Caco-2 (cell line): ENCODE data around the gene DNAH8. TPM values are rescaled to one million over a fixed set of nuclear protein-coding genes. Genes with fewer than 3 reads are reported as not detected.
A peak's percentile ranks its signal among the peaks of the same experiment; 100 is the strongest.

Experiments
- BruUV-seq: library from RNA; stranded (reverse); fragments of 400-500 nt; replicated peaks from 2 replicates; lab custom pipeline; 2021; lab: Mats Ljungman, UMichigan
- CTCF ChIA-PET: fragments of 300-600 bp; sonication (Branson Sonifier 250); formaldehyde crosslinking; loops from one replicate; lab custom pipeline; 2022; ENCODE audit warnings: antibody characterized with exemption; lab: Charles Lee
- POLR2A ChIA-PET: fragments of 300-600 bp; sonication (Branson Sonifier 250); formaldehyde crosslinking; loops from one replicate; lab custom pipeline; 2022; ENCODE audit warnings: antibody characterized with exemption; lab: Charles Lee
- DNase-seq, 2 experiments: peaks; one replicate each; pipeline versions ENCODE4 v3.0.0 to v3.0.0-alpha.2; 2020 to 2022
- H3K27me3 ChIP-seq: replicated peaks from 2 replicates; pipeline ENCODE4 v1.6.0; 2011; ENCODE audit warnings: low read length; ENCODE audit not compliant: control insufficient read depth, insufficient read depth
- H3K36me3 ChIP-seq: 2 replicates; pipeline ENCODE4 v1.5.1; 2011; ENCODE audit warnings: low read length; ENCODE audit not compliant: control insufficient read depth, insufficient read depth
- H3K4me1 ChIP-seq: fragments of 250-450 bp; sonication (Bioruptor Pico); 2 replicates; pipeline ENCODE4 v1.5.1; 2020; ENCODE audit warnings: mild to moderate bottlenecking
- H3K4me3 ChIP-seq: 2 replicates; pipeline ENCODE4 v1.5.1; 2011; ENCODE audit warnings: low read depth, mild to moderate bottlenecking, control low read depth, low read length
- H3K9me3 ChIP-seq: fragments of 250-450 bp; sonication (Bioruptor Pico); 2 replicates; pipeline ENCODE4 v1.5.1; 2020; ENCODE audit warnings: mild to moderate bottlenecking, moderate library complexity
- H3K27ac Mint-ChIP-seq: one replicate; pipeline ENCODE4 v1.8.0; 2022; ENCODE audit warnings: mixed read lengths; ENCODE audit not compliant: unreplicated experiment
- H3K27me3 Mint-ChIP-seq: one replicate; pipeline ENCODE4 v1.8.0; 2022; ENCODE audit warnings: mixed read lengths; ENCODE audit not compliant: insufficient read depth, unreplicated experiment
- H3K36me3 Mint-ChIP-seq: one replicate; pipeline ENCODE4 v1.8.0; 2022; ENCODE audit warnings: mild to moderate bottlenecking, mixed read lengths; ENCODE audit not compliant: insufficient read depth, unreplicated experiment
- H3K4me1 Mint-ChIP-seq: one replicate; pipeline ENCODE4 v1.8.0; 2022; ENCODE audit warnings: low read depth, mixed read lengths; ENCODE audit not compliant: unreplicated experiment
- H3K4me3 Mint-ChIP-seq: one replicate; pipeline ENCODE4 v1.8.0; 2022; ENCODE audit warnings: mild to moderate bottlenecking, moderate library complexity, mixed read lengths; ENCODE audit not compliant: unreplicated experiment
- H3K9me3 Mint-ChIP-seq: one replicate; pipeline ENCODE4 v1.8.0; 2022; ENCODE audit warnings: mixed read lengths; ENCODE audit not compliant: unreplicated experiment
- intact Hi-C: fragments of 100-400 bp; cut with micrococcal nuclease; formaldehyde crosslinking; loops from one replicate; pipeline ENCODE4 v1.10.0; 2022; ENCODE audit not compliant: unreplicated experiment
- total RNA-seq: library from RNA; stranded (reverse); gene quantifications from 2 replicates; pipeline ENCODE4 v1.2.3, GENCODE V29; 2022
- TF ChIP-seq, protein P1 (sequence below), 2 experiments: fragments of 200-600 bp in 1 of 2; IDR thresholded peaks; 1 replicate in 1 of 2; 2 replicates in 1 of 2; pipeline versions ENCODE4 v1.5.1 to v1.8.0; 2011 to 2022; ENCODE audit warnings: antibody characterized with exemption in 1 of 2, control low read depth in 1 of 2, inconsistent platforms in 1 of 2, low read depth in 1 of 2, low read length in 1 of 2, mild to moderate bottlenecking in 1 of 2, moderate library complexity in 1 of 2; ENCODE audit not compliant: insufficient read depth in 1 of 2, severe bottlenecking in 1 of 2, unreplicated experiment in 1 of 2

Gene DNAH8
- total RNA-seq, 1 experiment from 2014 or later, result not detected

DNA sequence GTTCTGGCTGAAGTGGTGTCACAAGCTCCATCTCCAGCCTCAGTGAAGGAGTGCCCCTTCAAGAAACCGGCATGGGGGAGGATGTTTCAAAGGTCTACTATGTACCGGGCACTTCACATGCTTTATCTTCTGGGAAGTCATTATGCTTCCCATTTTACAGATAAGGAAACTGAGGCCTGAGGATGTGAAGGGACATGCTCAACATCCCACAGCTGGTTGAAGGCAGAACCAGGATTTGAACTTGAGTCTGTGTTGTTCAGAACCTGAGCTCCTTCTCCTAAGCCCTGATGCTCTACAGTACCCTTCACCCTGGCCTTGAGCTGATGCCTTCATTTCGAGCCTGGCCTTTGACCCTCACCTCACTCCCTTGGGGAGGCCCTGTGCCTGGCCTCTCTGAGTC is 346.5 kb downstream of the DNAH8 start:
- Histone ChIP-seq H3K4me1 (peaks cover 43% of the 10 kb centered on the region), H3K36me3 (no peaks in the 10 kb centered on the region), H3K9me3 (no peaks in the 10 kb centered on the region), H3K27me3 (no peaks in the 10 kb centered on the region), H3K4me3 (no peak overlapping the region)
- H3K4me3 Mint-ChIP-seq, result no peak overlapping the region
- intact Hi-C loops, result loop anchor here (5.0 kb wide), 1 partner anchor 89 kb away; no protein-coding TSS in a partner anchor
- no TSS peak for BruUV-seq
- ChIA-PET CTCF (interaction anchor here (1.1 kb wide), 1 partner anchor 30 kb away, joined by 3 read pairs; no protein-coding TSS in a partner anchor), POLR2A (interaction anchor here (0.6 kb wide), 1 partner anchor 358 kb away, joined by 6 read pairs; no protein-coding TSS in a partner anchor)
- TF ChIP-seq, protein P1, sequence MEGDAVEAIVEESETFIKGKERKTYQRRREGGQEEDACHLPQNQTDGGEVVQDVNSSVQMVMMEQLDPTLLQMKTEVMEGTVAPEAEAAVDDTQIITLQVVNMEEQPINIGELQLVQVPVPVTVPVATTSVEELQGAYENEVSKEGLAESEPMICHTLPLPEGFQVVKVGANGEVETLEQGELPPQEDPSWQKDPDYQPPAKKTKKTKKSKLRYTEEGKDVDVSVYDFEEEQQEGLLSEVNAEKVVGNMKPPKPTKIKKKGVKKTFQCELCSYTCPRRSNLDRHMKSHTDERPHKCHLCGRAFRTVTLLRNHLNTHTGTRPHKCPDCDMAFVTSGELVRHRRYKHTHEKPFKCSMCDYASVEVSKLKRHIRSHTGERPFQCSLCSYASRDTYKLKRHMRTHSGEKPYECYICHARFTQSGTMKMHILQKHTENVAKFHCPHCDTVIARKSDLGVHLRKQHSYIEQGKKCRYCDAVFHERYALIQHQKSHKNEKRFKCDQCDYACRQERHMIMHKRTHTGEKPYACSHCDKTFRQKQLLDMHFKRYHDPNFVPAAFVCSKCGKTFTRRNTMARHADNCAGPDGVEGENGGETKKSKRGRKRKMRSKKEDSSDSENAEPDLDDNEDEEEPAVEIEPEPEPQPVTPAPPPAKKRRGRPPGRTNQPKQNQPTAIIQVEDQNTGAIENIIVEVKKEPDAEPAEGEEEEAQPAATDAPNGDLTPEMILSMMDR (IDR thresholded peaks at IDR 0.05; ENCODE audit: insufficient read depth in 1 of 2, low read depth in 1 of 2, low read length in 1 of 2, severe bottlenecking in 1 of 2, unreplicated experiment in 1 of 2), result no peak
- no peaks in the 10 kb centered on the region for H3K27me3 Mint-ChIP-seq
- no peaks in the 10 kb centered on the region for H3K9me3 Mint-ChIP-seq
- DNase-seq, result no peak
- H3K27ac Mint-ChIP-seq, result no peak overlapping the region
- no peaks in the 10 kb centered on the region for H3K36me3 Mint-ChIP-seq
- peaks cover 41% of the 10 kb centered on the region for H3K4me1 Mint-ChIP-seq

DNA sequence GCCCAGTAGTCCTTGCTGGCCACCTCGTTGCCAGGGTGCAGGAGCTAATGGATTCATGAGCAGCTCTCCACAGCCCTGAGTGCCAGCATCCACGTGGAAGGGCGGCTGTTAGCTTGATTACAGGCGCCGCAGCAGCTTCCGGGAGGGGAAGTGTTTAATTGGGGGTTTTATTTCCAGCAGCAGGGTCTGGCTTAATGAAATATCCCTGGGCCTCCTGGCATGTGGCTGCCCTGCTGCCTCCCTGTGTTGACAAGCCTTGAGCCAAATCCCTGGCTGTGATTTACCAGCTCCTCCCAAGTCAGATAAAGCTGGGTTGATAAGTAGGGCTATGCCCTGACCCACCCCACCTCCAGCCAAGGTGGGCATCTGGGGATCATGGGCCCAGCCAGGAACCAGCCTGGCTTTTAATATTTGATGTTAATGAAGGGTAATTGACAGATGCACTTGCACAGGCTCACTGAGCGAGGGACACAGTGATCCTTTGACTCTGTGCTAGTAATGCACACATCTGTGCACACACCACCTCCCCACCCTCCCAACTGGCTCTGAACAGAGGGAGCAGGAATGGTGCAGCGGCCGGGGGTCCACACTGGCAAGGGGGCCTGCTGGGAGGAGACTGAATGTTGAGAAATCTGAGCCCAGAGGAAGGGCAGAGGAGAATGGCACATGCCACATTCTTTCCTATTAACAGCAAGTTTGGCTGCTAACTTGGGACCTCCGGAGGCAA is 347.1 kb downstream of the DNAH8 start:
- Histone ChIP-seq H3K4me3 (no peak overlapping the region), H3K27me3 (no peaks in the 10 kb centered on the region), H3K4me1 (peaks cover 43% of the 10 kb centered on the region), H3K36me3 (no peaks in the 10 kb centered on the region), H3K9me3 (no peaks in the 10 kb centered on the region)
- peak overlapping the region; percentile 89 for H3K27ac Mint-ChIP-seq
- H3K27me3 Mint-ChIP-seq, result no peaks in the 10 kb centered on the region
- TF ChIP-seq, protein P1 (IDR thresholded peaks at IDR 0.05; ENCODE audit: insufficient read depth in 1 of 2, low read depth in 1 of 2, low read length in 1 of 2, severe bottlenecking in 1 of 2, unreplicated experiment in 1 of 2), result no peak
- no peaks in the 10 kb centered on the region for H3K36me3 Mint-ChIP-seq
- H3K4me3 Mint-ChIP-seq, result no peak overlapping the region
- peaks cover 41% of the 10 kb centered on the region for H3K4me1 Mint-ChIP-seq
- no peak for DNase-seq
- CTCF ChIA-PET, result interaction anchor here (1.1 kb wide), 1 partner anchor 30 kb away, joined by 3 read pairs; no protein-coding TSS in a partner anchor
- POLR2A ChIA-PET, result interaction anchor here (0.6 kb wide), 3 partner anchors 75 to 414 kb away, joined by 3 to 6 read pairs (median 5); no protein-coding TSS in a partner anchor
- intact Hi-C loops, result loop anchor here (2.0 to 5.0 kb wide), 2 partner anchors 53 to 90 kb away; no protein-coding TSS in a partner anchor
- H3K9me3 Mint-ChIP-seq, result no peaks in the 10 kb centered on the region
- BruUV-seq, result no TSS peak

DNA sequence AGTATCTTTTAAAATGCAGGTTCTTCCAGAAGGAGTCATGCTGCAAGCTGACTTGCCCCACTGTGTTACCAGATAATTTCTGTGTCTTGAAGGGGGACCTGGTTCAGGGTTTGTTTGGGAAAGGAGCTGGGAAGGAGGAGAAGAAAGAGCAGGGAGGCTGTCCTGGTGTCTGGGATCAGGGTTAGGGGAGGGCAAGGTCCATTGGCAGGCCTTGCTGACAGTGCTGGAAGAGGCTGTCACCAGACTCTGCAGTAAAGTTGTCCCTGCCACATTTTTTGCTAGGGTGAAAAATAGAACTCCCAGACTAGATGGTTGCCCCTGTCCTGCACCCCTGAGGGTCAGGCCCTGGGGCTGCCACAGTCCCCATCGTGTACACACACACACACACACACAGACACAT is 348.4 kb downstream of the DNAH8 start:
- DNase-seq, result peak; percentile 67 to 74
- Mint-ChIP-seq H3K36me3 (no peaks in the 10 kb centered on the region), H3K27ac (peak overlapping the region; percentile 89), H3K4me3 (peak overlapping the region; percentile 39), H3K9me3 (no peaks in the 10 kb centered on the region), H3K4me1 (peaks cover 41% of the 10 kb centered on the region), H3K27me3 (no peaks in the 10 kb centered on the region)
- BruUV-seq, result TSS peak; percentile 99
- no peaks in the 10 kb centered on the region for H3K27me3 ChIP-seq
- POLR2A ChIA-PET, result interaction anchor here (0.6 kb wide), 2 partner anchors 25 to 34 kb away, joined by 3 read pairs; no protein-coding TSS in a partner anchor
- TF ChIP-seq, protein P1 (IDR thresholded peaks at IDR 0.05; ENCODE audit: insufficient read depth in 1 of 2, low read depth in 1 of 2, low read length in 1 of 2, severe bottlenecking in 1 of 2, unreplicated experiment in 1 of 2), result no peak
- no peak overlapping the region for H3K4me3 ChIP-seq
- CTCF ChIA-PET, result interaction anchor here (1.0 kb wide), 1 partner anchor 13 kb away, joined by 3 read pairs; no protein-coding TSS in a partner anchor
- H3K4me1 ChIP-seq, result peaks cover 43% of the 10 kb centered on the region
- intact Hi-C loops, result loop anchor here (2.0 to 5.0 kb wide), 2 partner anchors 55 to 91 kb away; no protein-coding TSS in a partner anchor
- H3K9me3 ChIP-seq, result no peaks in the 10 kb centered on the region
- no peaks in the 10 kb centered on the region for H3K36me3 ChIP-seq
